ENCODE measurements around the gene CLDN16.
A peak's percentile ranks its signal among the peaks of the same experiment; 100 is the strongest.

CLDN16 gene

DNA sequence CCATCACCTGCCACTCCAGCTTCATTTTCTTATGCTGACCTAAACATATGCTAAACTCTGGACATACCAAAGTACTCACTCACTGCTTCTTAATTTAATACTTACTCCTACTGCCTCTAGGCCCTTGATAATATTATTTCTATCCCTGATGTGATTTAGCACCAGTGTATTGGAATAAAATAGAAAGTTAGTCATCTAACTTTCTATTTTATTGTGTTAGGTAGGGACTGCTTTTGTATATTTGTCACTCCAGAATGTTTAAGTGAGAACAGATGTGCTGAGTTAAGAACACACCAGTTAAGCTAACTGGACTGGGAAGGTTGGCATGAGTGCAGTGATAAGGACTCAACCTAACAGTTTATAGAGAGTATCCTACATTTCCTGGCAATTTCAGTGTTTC lies 6.5 kb upstream of the CLDN16 start:
- TF ChIP-seq CTCF (IDR thresholded peaks at IDR 0.05; ENCODE audit: low read depth, low read length), result no peak

DNA sequence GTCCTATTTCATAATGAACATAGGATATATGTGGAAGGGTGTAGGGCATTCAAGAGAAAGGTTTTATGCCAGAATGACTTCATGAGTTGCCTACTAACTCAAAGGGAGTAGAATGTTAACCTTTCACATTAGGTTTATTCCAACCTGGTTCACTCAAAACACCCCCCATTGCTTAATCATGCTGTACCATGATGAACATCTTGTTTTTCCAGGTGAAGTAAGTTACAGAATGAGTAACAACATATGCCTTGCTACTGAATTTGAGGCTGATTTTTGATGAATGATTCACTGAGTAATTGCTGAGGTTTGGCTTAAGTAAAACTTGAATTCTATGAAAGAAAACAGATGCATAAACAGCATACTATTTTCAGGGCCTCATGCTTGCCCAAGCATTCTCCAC lies 5.9 kb upstream of the CLDN16 start:
- no peak for DNase-seq
- TF ChIP-seq CTCF (IDR thresholded peaks at IDR 0.05; ENCODE audit: low read depth, low read length), result no peak
- Histone ChIP-seq H3K27ac (no peak overlapping the region), H3K4me3 (ENCODE audit: low read depth, low read length) (no peak overlapping the region), H3K27me3 (ENCODE audit: insufficient read depth, low read depth, severe bottlenecking) (no peaks in the 10 kb centered on the region), H3K9me3 (ENCODE audit: severe bottlenecking) (no peaks in the 10 kb centered on the region), H3K36me3 (no peaks in the 10 kb centered on the region)

More for the DNA sequence above, 6.5 kb upstream of the CLDN16 start:
- DNase-seq, result no peak
- H3K27ac ChIP-seq, result no peak overlapping the region
- no peaks in the 10 kb centered on the region for H3K36me3 ChIP-seq
- no peaks in the 10 kb centered on the region for H3K9me3 ChIP-seq (ENCODE audit: severe bottlenecking)
- no peaks in the 10 kb centered on the region for H3K27me3 ChIP-seq (ENCODE audit: insufficient read depth, low read depth, severe bottlenecking)
- H3K4me3 ChIP-seq (ENCODE audit: low read depth, low read length), result no peak overlapping the region

DNA sequence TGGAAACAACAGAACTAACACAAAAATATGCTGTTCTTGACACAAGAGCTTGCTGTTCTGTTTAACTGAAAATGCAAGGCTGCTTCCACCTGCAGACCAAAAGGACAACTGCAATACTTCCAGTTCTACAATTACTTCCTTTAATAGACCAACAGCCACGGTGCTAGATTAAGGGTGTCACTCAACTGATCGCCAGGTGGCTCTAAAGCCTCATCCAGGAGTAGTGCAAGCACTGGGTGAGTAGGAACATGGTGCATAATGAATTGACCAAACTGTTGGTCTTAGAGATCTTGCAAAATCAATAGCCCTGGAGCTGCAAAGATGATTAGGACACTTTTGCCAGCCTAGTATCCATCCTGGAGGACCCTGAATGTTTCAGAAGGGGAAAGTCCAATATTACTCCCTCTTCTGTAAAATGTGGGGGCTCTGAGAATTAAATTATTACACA lies 3.6 kb upstream of the CLDN16 start:
- H3K4me3 ChIP-seq (ENCODE audit: low read depth, low read length), result no peak overlapping the region
- H3K36me3 ChIP-seq, result no peaks in the 10 kb centered on the region
- no peak overlapping the region for H3K27ac ChIP-seq
- peak; percentile 52 for DNase-seq
- H3K9me3 ChIP-seq (ENCODE audit: severe bottlenecking), result no peaks in the 10 kb centered on the region
- peak; percentile 47 for TF ChIP-seq CTCF (IDR thresholded peaks at IDR 0.05; ENCODE audit: low read depth, low read length)
- no peaks in the 10 kb centered on the region for H3K27me3 ChIP-seq (ENCODE audit: insufficient read depth, low read depth, severe bottlenecking)

- Histone ChIP-seq H3K36me3 (no peaks in the 10 kb centered on the region), H3K4me3 (ENCODE audit: low read depth, low read length) (no peak overlapping the region), H3K9me3 (ENCODE audit: severe bottlenecking) (no peaks in the 10 kb centered on the region), H3K27me3 (ENCODE audit: insufficient read depth, low read depth, severe bottlenecking) (no peaks in the 10 kb centered on the region), H3K27ac (no peak overlapping the region)
- no peak for DNase-seq
- no peak for TF ChIP-seq CTCF (IDR thresholded peaks at IDR 0.05; ENCODE audit: low read depth, low read length)
These were observed 2.0 kb upstream of the CLDN16 start for GRCh38 chr3:190385731-190386688.

DNA sequence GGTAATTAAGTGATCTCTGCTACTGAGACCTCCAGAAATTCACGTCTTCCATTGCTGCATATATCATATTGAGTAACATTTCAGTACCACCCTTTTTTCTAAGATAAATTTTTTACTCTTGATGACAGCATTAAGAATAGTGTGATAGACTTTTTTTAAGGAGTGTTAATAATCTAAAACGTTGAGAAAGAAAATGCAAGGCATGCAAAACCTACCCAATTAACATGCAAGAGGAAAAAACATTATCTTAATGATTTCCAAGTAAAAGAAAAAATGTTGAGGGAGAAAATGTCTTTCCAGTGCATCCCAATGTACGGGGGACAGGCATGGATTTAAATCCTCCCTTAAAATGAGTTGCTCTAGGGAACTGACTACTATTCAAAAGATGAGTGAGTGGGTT lies 740 bp downstream of the CLDN16 start:
- no peak for TF ChIP-seq CTCF (IDR thresholded peaks at IDR 0.05; ENCODE audit: low read depth, low read length)
- no peaks in the 10 kb centered on the region for H3K9me3 ChIP-seq (ENCODE audit: severe bottlenecking)
- no peak overlapping the region for H3K4me3 ChIP-seq (ENCODE audit: low read depth, low read length)
- H3K27me3 ChIP-seq (ENCODE audit: insufficient read depth, low read depth, severe bottlenecking), result no peaks in the 10 kb centered on the region
- no peaks in the 10 kb centered on the region for H3K36me3 ChIP-seq
- no peak for DNase-seq
- no peak overlapping the region for H3K27ac ChIP-seq
